HCT116 (cell line): Measurements from ENCODE around the gene ZNF417. TPM values are rescaled to one million over a fixed set of nuclear protein-coding genes. Genes with fewer than 3 reads are reported as not detected.

ENCODE experiments used
- ATAC-seq: fragments of 200-7000 bp; cut with Tn5 transposase; 2 replicates; pipeline ENCODE4 v1.9.1; 2020; ENCODE audit warnings: mild to moderate bottlenecking, moderate library complexity
- BruUV-seq: library from RNA; stranded (reverse); fragments of 400-500 nt; replicated peaks from 2 replicates; lab custom pipeline; 2021; lab: Mats Ljungman, UMichigan
- CTCF ChIA-PET: fragments of 300-600 bp; sonication (Branson Sonifier 250); formaldehyde crosslinking; loops from one replicate; lab custom pipeline; 2021; ENCODE audit warnings: antibody characterized with exemption; lab: Charles Lee
- POLR2A ChIA-PET: fragments of 300-600, 350-600 bp; sonication (Branson Sonifier 250); formaldehyde crosslinking; loops from one replicate; lab custom pipeline; 2021; ENCODE audit warnings: antibody characterized with exemption; lab: Charles Lee
- RAD21 ChIA-PET, 2 experiments: fragments of 300-600 bp; sonication (Branson Sonifier 250); formaldehyde crosslinking; loops; one replicate each; lab custom pipeline; 2023; ENCODE audit warnings: low total read pairs in 2 of 2; ENCODE audit not compliant: uncharacterized antibody in 2 of 2, unreplicated experiment in 2 of 2, low non-redundant PET in 1 of 2; lab: Charles Lee
- DNase-seq: peaks from one replicate; pipeline ENCODE4 v3.0.0-alpha.2; 2010; ENCODE audit warnings: low read depth, low spot score
- H2AFZ ChIP-seq: fragments of 200-600 bp; shearing (Covaris generic), sonication (generic); 2 replicates; pipeline ENCODE4 v1.6.1; 2017; ENCODE audit warnings: low read depth, mixed run types, mixed read lengths, antibody characterized with exemption, low read length; ENCODE audit not compliant: poor library complexity, severe bottlenecking
- H3K27ac ChIP-seq: 2 replicates; pipeline ENCODE4 v1.5.1; 2012; ENCODE audit warnings: low read depth, low read length
- H3K27me3 ChIP-seq: fragments of 200-600 bp; sonication (generic); 2 replicates; pipeline ENCODE4 v1.6.1; 2016; ENCODE audit warnings: mixed run types, low read length, mixed read lengths; ENCODE audit not compliant: insufficient read depth
- H3K36me3 ChIP-seq, 2 experiments: fragments of 200-500 bp in 1 of 2; fragments of 200-600 bp in 1 of 2; sonication (Bioruptor generic) in 1 of 2; sonication (generic) in 1 of 2; 2 replicates each; pipeline versions ENCODE4 v1.5.1 to v1.6.1; 2014 to 2016; ENCODE audit warnings: low read length in 2 of 2, inconsistent platforms in 1 of 2, mixed read lengths in 1 of 2, mixed run types in 1 of 2; ENCODE audit not compliant: insufficient read depth in 2 of 2, control insufficient read depth in 1 of 2
- H3K4me1 ChIP-seq, 2 experiments: fragments of 200-600 bp in 1 of 2; sonication (generic) in 1 of 2; 2 replicates each; pipeline versions ENCODE4 v1.5.1 to v1.6.1; 2012 to 2017; ENCODE audit warnings: low read length in 2 of 2, inconsistent platforms in 1 of 2, mild to moderate bottlenecking in 1 of 2, mixed read lengths in 1 of 2, mixed run types in 1 of 2, moderate library complexity in 1 of 2; ENCODE audit not compliant: insufficient read depth in 2 of 2, control insufficient read depth in 1 of 2
- H3K4me2 ChIP-seq: fragments of 200-600 bp; sonication (generic); 2 replicates; pipeline ENCODE4 v1.6.1; 2017; ENCODE audit warnings: mixed run types, low read length, mixed read lengths
- H3K4me3 ChIP-seq, 2 experiments: fragments of 200-600 bp in 1 of 2; sonication (generic) in 1 of 2; replicated peaks in 1 of 2; 2 replicates each; pipeline ENCODE4 v1.5.1; 2011 to 2016; ENCODE audit warnings: low read length in 2 of 2, control low read depth in 1 of 2, low read depth in 1 of 2, mild to moderate bottlenecking in 1 of 2, mixed read lengths in 1 of 2, mixed run types in 1 of 2
- H3K79me2 ChIP-seq: fragments of 200-600 bp; sonication (generic); 2 replicates; pipeline ENCODE4 v1.6.1; 2017; ENCODE audit warnings: mild to moderate bottlenecking, mixed run types, low read length, moderate library complexity, mixed read lengths; ENCODE audit not compliant: insufficient read depth
- H3K9ac ChIP-seq: fragments of 200-600 bp; sonication (generic); 2 replicates; pipeline ENCODE4 v1.6.1; 2016; ENCODE audit warnings: low read length, mixed read lengths
- H3K9me2 ChIP-seq: fragments of 200-600 bp; sonication (generic), shearing (Covaris generic); 2 replicates; pipeline ENCODE4 v1.6.1; 2017; ENCODE audit warnings: mixed run types, mild to moderate bottlenecking, moderate library complexity; ENCODE audit not compliant: insufficient read depth
- H3K9me3 ChIP-seq, 2 experiments: fragments of 200-500 bp in 1 of 2; fragments of 200-600 bp in 1 of 2; sonication (Bioruptor generic) in 1 of 2; sonication (generic) in 1 of 2; 2 replicates each; pipeline ENCODE4 v1.6.1; 2014 to 2017; ENCODE audit warnings: low read length in 2 of 2, mixed read lengths in 2 of 2, inconsistent platforms in 1 of 2, low read depth in 1 of 2, mild to moderate bottlenecking in 1 of 2, mixed run types in 1 of 2, moderate library complexity in 1 of 2; ENCODE audit not compliant: control insufficient read depth in 1 of 2, insufficient read depth in 1 of 2
- H4K20me1 ChIP-seq: fragments of 200-600 bp; sonication (generic), shearing (Covaris generic); 2 replicates; pipeline ENCODE4 v1.6.1; 2017; ENCODE audit warnings: mixed run types, mild to moderate bottlenecking, moderate library complexity; ENCODE audit not compliant: insufficient read depth
- CBX3 ChIP-seq: IDR thresholded peaks from 2 replicates; pipeline ENCODE4 v1.6.1; 2012; ENCODE audit warnings: low read depth
- EGR1 ChIP-seq: IDR thresholded peaks from 2 replicates; pipeline ENCODE4 v1.6.1; 2012; ENCODE audit warnings: low read depth
- ELF1 ChIP-seq: IDR thresholded peaks from 2 replicates; pipeline ENCODE4 v1.6.1; 2012; ENCODE audit warnings: low read depth, borderline replicate concordance
- EZH2phosphoT487 ChIP-seq: fragments of 200-600 bp; IDR thresholded peaks from 2 replicates; pipeline ENCODE4 v1.6.1; 2018; ENCODE audit warnings: antibody characterized with exemption, borderline replicate concordance
- FOSL1 ChIP-seq: IDR thresholded peaks from 2 replicates; pipeline ENCODE4 v1.6.1; 2012; ENCODE audit warnings: low read depth
- RAD21 ChIP-seq: IDR thresholded peaks from 2 replicates; pipeline ENCODE4 v1.6.1; 2012; ENCODE audit warnings: low read depth, mild to moderate bottlenecking
- SP1 ChIP-seq: IDR thresholded peaks from 2 replicates; pipeline ENCODE4 v1.6.1; 2012; ENCODE audit warnings: low read depth
- TCF7L2 ChIP-seq: IDR thresholded peaks from 2 replicates; pipeline ENCODE4 v1.7.0; 2011; ENCODE audit warnings: borderline replicate concordance, inconsistent platforms; ENCODE audit not compliant: insufficient read depth, insufficient read length; ENCODE audit errors: extremely low read depth
- ZNF274 ChIP-seq: fragments of 200-500 bp; sonication (Bioruptor generic); IDR thresholded peaks from 2 replicates; pipeline ENCODE4 v1.6.1; 2014; ENCODE audit warnings: mild to moderate bottlenecking, low read depth, low read length, inconsistent platforms
- intact Hi-C: fragments of 100-400 bp; cut with micrococcal nuclease; formaldehyde crosslinking; loops from 2 replicates; pipeline ENCODE4 v1.10.0; 2022
- total RNA-seq: library from RNA; stranded (reverse); gene quantifications from one replicate; pipeline ENCODE4 v1.2.1, GENCODE V29; 2021; ENCODE audit not compliant: unreplicated experiment
- TF ChIP-seq, protein P1 (sequence below): IDR thresholded peaks from 2 replicates; pipeline ENCODE4 v1.6.1; 2012

Gene ZNF417
- total RNA-seq, 1 experiment from 2014 or later = 6.8 TPM

DNA sequence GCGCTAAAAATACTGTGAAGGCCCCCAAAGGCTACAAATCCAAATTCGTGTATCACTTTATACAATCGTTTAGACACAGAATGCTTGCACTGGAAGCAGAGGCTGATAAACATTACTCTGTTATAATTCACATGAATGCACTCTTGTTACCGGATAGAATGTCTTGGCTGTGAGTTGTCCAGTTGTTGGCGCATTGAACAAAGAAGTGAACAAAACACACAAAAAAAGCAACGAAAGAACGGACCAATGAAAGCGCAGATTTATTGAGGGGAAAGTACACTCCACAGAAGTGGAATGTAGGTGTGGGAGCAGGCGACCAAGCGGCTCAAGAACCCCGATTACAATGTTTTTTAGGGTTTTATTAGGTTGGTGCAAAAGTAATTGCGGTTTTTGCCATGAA lies 19.3 kb upstream of the ZNF417 start:
- Histone ChIP-seq H3K4me2 (no peak overlapping the region), H3K4me1 (no peaks in the 10 kb centered on the region), H3K27ac (no peak overlapping the region), H3K79me2 (no peaks in the 10 kb centered on the region), H3K9ac (no peak overlapping the region), H3K36me3 (no peaks in the 10 kb centered on the region), H3K27me3 (no peaks in the 10 kb centered on the region), H4K20me1 (no peaks in the 10 kb centered on the region), H2AFZ (no peak overlapping the region), H3K4me3 (no peak overlapping the region), H3K9me2 (no peaks in the 10 kb centered on the region), H3K9me3 (peaks cover 0 to 11% of the 10 kb centered on the region in 2 experiments; a peak in 2 of 4 replicates)
- no TSS peak for BruUV-seq
- no peak for DNase-seq
- ChIA-PET POLR2A (no interaction called here), RAD21 (no interaction called here), CTCF (no interaction called here)
- no peak for ATAC-seq
- intact Hi-C loops = no loop called here
- TF ChIP-seq TCF7L2 = no peak
- no peak for TF ChIP-seq CBX3
- TF ChIP-seq EGR1 = no peak
- TF ChIP-seq SP1 = no peak
- TF ChIP-seq ZNF274 = no peak
- TF ChIP-seq, protein P1, sequence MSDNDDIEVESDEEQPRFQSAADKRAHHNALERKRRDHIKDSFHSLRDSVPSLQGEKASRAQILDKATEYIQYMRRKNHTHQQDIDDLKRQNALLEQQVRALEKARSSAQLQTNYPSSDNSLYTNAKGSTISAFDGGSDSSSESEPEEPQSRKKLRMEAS = no peak
- TF ChIP-seq ELF1 = no peak
- no peak for TF ChIP-seq FOSL1
- no peak for TF ChIP-seq EZH2phosphoT487
- TF ChIP-seq RAD21 = no peak
- TF ChIP-seq, all 23 proteins: peak for 0
